Hepatocyte (in vitro differentiated cells): ENCODE results near the gene NLRP13. TPM values are rescaled to one million over a fixed set of nuclear protein-coding genes. Genes with fewer than 3 reads are reported as not detected.

Experiments
- DNase-seq: peaks from one replicate; pipeline ENCODE4 v3.0.0-alpha.2; 2016; ENCODE audit warnings: low spot score
- H2AFZ ChIP-seq: fragments of 200-600 bp; sonication (generic); 2 replicates; pipeline ENCODE4 v1.6.0; 2016; ENCODE audit warnings: antibody characterized with exemption, mild to moderate bottlenecking
- H3K27ac ChIP-seq: fragments of 200-600 bp; sonication (generic); 2 replicates; pipeline ENCODE4 v1.5.1; 2016; ENCODE audit warnings: mild to moderate bottlenecking
- H3K27me3 ChIP-seq: fragments of 200-600 bp; sonication (generic); 2 replicates; pipeline ENCODE4 v1.6.1; 2016
- H3K36me3 ChIP-seq: fragments of 200-600 bp; sonication (generic); replicated peaks from 2 replicates; pipeline ENCODE4 v1.5.1; 2016; ENCODE audit warnings: low read depth; ENCODE audit not compliant: insufficient read depth
- H3K4me1 ChIP-seq: fragments of 200-600 bp; sonication (generic); 2 replicates; pipeline ENCODE4 v1.5.1; 2016; ENCODE audit warnings: mild to moderate bottlenecking, moderate library complexity; ENCODE audit not compliant: insufficient read depth
- H3K4me2 ChIP-seq: fragments of 200-600 bp; sonication (generic); 2 replicates; pipeline ENCODE4 v1.6.0; 2016
- H3K4me3 ChIP-seq: fragments of 200-600 bp; sonication (generic); 2 replicates; pipeline ENCODE4 v1.5.1; 2016; ENCODE audit warnings: mild to moderate bottlenecking
- H3K79me2 ChIP-seq: fragments of 200-600 bp; sonication (generic); 2 replicates; pipeline ENCODE4 v1.6.0; 2017; ENCODE audit warnings: mild to moderate bottlenecking
- H3K9me2 ChIP-seq: fragments of 200-600 bp; sonication (generic); replicated peaks from 2 replicates; pipeline ENCODE4 v1.6.0; 2017; ENCODE audit warnings: mild to moderate bottlenecking; ENCODE audit not compliant: insufficient read depth
- H3K9me3 ChIP-seq: fragments of 200-600 bp; sonication (generic); 2 replicates; pipeline ENCODE4 v1.5.1; 2016; ENCODE audit warnings: low read depth, mild to moderate bottlenecking
- H4K20me1 ChIP-seq: fragments of 200-600 bp; sonication (generic); 2 replicates; pipeline ENCODE4 v1.6.0; 2016; ENCODE audit warnings: mild to moderate bottlenecking; ENCODE audit not compliant: insufficient read depth, poor library complexity, severe bottlenecking
- EZH2 ChIP-seq: fragments of 200-600 bp; sonication (generic); IDR thresholded peaks from 2 replicates; pipeline ENCODE4 v1.6.1; 2016; ENCODE audit warnings: antibody characterized with exemption, mild to moderate bottlenecking, borderline replicate concordance
- EZH2phosphoT487 ChIP-seq: fragments of 200-600 bp; sonication (generic); IDR thresholded peaks from one replicate; pipeline ENCODE4 v1.6.1; 2018; ENCODE audit warnings: antibody characterized with exemption, mild to moderate bottlenecking, low read depth, moderate library complexity; ENCODE audit not compliant: unreplicated experiment, severe bottlenecking
- WGBS: methylation state at CpG from one replicate; pipeline ENCODE4 v1.1.6; 2016; ENCODE audit warnings: low lambda C conversion rate; ENCODE audit errors: missing lambda C conversion rate; 5-methylcytosine and 5-hydroxymethylcytosine counted together
- polyA plus RNA-seq: library from polyadenylated mRNA; unstranded; fragments of >200 nt; fragmentation: Nextera tagmentation; extraction: Ambion mirVana; gene quantifications from 2 replicates; pipeline ENCODE4 v1.2.1, GENCODE V29; 2016
- total RNA-seq: library from RNA; depleted of rRNA; stranded (reverse); fragments of >200 nt; gene quantifications from 2 replicates; pipeline ENCODE4 v1.2.3, GENCODE V29; 2014
- TF ChIP-seq, protein P1 (sequence below): fragments of 200-600 bp; sonication (generic); IDR thresholded peaks from 2 replicates; pipeline ENCODE4 v1.5.1; 2016; ENCODE audit warnings: antibody characterized with exemption, mild to moderate bottlenecking; ENCODE audit not compliant: poor library complexity

Gene NLRP13
- total and polyA plus RNA-seq, 2 experiments from 2014 or later = not detected

- Histone ChIP-seq H3K4me2 (no peak overlapping the region), H3K36me3 (no peaks in the 10 kb centered on the region), H3K79me2 (no peaks in the 10 kb centered on the region), H3K27ac (no peak overlapping the region), H3K9me3 (no peaks in the 10 kb centered on the region), H4K20me1 (no peaks in the 10 kb centered on the region), H3K4me3 (no peak overlapping the region), H2AFZ (no peak overlapping the region), H3K9me2 (no peaks in the 10 kb centered on the region), H3K4me1 (no peaks in the 10 kb centered on the region), H3K27me3 (no peaks in the 10 kb centered on the region)
- TF ChIP-seq, protein P1, sequence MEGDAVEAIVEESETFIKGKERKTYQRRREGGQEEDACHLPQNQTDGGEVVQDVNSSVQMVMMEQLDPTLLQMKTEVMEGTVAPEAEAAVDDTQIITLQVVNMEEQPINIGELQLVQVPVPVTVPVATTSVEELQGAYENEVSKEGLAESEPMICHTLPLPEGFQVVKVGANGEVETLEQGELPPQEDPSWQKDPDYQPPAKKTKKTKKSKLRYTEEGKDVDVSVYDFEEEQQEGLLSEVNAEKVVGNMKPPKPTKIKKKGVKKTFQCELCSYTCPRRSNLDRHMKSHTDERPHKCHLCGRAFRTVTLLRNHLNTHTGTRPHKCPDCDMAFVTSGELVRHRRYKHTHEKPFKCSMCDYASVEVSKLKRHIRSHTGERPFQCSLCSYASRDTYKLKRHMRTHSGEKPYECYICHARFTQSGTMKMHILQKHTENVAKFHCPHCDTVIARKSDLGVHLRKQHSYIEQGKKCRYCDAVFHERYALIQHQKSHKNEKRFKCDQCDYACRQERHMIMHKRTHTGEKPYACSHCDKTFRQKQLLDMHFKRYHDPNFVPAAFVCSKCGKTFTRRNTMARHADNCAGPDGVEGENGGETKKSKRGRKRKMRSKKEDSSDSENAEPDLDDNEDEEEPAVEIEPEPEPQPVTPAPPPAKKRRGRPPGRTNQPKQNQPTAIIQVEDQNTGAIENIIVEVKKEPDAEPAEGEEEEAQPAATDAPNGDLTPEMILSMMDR = no peak
- TF ChIP-seq EZH2 = no peak
- TF ChIP-seq EZH2phosphoT487 = no peak
- WGBS = 74% methylated on average over 7 of the region's 7 CpGs
- no peak for DNase-seq
Measured at GRCh38 chr19:55907286-55907685, 24.9 kb downstream of the NLRP13 start.

DNA sequence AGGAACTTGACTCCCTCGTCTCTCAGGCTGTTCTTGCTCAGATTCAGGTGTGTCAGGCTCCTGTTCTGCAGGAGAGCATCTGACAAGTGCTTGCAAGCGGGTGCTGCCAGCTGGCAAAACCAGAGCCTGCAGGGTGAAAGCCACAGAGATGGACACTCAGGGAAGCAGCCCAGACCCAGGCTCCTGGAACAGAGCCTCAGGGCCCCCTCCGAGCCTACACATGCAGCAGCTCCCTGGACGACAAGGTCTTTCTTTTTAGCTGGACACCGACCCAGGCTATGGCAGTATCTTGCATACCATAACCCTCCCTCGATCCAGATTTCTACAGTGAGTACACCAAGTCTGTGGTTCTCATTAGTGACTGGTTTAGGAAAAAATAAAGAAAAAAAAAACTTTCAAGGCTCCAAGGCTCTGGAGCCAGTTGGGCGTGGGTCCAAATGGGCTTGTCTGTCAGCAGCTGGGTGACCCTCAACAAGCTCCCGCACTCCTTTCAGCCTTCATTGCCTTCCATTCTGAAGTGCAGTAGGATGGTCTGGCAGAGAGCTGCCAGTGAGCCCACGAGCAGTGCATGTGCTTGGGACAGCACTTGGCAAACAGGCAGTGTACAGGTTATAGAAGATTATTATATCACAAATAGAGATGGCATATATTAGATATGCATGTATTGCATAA, 29.9 kb downstream of the NLRP13 start:
- no peaks in the 10 kb centered on the region for H3K27me3 ChIP-seq
- H3K9me2 ChIP-seq = no peaks in the 10 kb centered on the region
- TF ChIP-seq, protein P1 = no peak
- no peak for TF ChIP-seq EZH2
- no peak for TF ChIP-seq EZH2phosphoT487
- H3K79me2 ChIP-seq = no peaks in the 10 kb centered on the region
- no peak overlapping the region for H3K4me2 ChIP-seq
- H4K20me1 ChIP-seq = no peaks in the 10 kb centered on the region
- H3K4me1 ChIP-seq = no peaks in the 10 kb centered on the region
- DNase-seq = no peak
- H2AFZ ChIP-seq = no peak overlapping the region
- no peaks in the 10 kb centered on the region for H3K9me3 ChIP-seq
- no peak overlapping the region for H3K4me3 ChIP-seq
- H3K36me3 ChIP-seq = no peaks in the 10 kb centered on the region
- WGBS = 75% methylated on average over 9 of the region's 9 CpGs
- no peak overlapping the region for H3K27ac ChIP-seq

- Histone ChIP-seq H3K9me3 (no peaks in the 10 kb centered on the region), H3K27me3 (no peaks in the 10 kb centered on the region), H3K4me1 (no peaks in the 10 kb centered on the region), H3K4me3 (no peak overlapping the region), H4K20me1 (no peaks in the 10 kb centered on the region), H3K4me2 (no peak overlapping the region), H2AFZ (no peak overlapping the region), H3K9me2 (no peaks in the 10 kb centered on the region), H3K27ac (no peak overlapping the region), H3K36me3 (no peaks in the 10 kb centered on the region), H3K79me2 (no peaks in the 10 kb centered on the region)
- no peak for TF ChIP-seq EZH2
- TF ChIP-seq, protein P1 = no peak
- TF ChIP-seq EZH2phosphoT487 = no peak
- 63% methylated on average over 13 of the region's 13 CpGs for WGBS
- no peak for DNase-seq
Measured at GRCh38 chr19:55901369-55902079, 30.6 kb downstream of the NLRP13 start.
